ENCODE measurements around the gene PAX2. TPM values are rescaled to one million over a fixed set of nuclear protein-coding genes. Genes with fewer than 3 reads are reported as not detected.

The PAX2 gene
- total RNA-seq, 1 donor from 2014 or later = not detected

DNA sequence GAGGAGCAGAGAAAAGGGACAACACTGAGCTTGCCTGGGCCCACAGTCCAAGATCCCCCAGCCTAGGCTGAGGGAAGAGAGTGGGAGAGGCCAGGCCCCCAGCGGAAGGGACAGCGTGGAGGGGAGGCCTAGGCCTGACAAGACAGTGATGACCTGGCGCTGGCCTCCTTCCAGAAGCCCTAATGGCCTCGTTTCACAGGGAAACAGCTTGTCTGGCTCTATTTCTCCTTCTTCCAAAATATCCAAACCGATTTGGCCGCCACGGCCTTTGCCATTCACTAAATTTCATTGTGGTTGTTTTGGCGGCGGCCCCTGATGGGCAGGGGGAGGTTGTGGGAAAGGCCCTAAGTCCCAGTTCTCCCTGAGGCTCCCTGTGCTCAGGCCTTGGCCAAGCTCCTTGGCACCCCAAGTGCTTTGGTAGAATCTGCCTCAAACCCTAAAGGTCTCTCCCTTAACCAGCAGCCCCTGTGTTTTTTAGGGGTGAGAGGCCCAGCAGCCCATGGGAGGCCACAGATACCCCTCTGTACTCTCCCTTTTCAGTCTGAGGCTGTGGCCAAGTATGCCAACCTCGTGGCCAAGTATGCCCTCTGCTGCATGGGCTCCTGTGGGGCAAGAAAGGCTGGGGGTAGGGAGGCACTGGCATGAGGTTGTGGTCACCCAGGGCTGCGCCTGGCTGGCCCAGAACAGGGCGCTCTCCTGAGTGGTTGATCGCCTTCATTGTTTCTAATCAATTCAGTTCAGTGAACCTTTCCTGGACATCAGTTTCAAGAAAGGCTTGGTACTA lies 37.3 kb downstream of the PAX2 start:
- intact Hi-C loops (cut with micrococcal nuclease) = no loop called here

DNA sequence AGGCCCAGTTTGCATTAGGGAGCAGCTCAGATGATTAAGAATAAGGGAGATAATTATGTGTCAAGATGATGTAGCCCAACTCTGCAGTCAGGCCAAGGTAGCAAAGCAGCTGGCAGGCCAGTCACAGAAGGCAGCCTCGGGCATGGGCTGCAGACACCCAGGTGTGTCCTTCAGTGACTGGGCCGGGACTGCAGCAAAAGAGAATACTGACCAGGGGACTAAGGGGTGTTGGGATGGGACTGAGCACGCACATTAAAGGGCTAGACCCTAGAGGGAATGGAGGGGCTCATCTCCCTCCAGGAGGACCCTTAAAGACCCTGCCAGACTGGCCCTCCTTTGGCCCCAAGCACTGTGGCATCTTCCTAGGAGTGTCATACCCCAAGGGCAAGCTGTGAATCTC lies 38.7 kb downstream of the PAX2 start:
- intact Hi-C loops (cut with micrococcal nuclease) = no loop called here

DNA sequence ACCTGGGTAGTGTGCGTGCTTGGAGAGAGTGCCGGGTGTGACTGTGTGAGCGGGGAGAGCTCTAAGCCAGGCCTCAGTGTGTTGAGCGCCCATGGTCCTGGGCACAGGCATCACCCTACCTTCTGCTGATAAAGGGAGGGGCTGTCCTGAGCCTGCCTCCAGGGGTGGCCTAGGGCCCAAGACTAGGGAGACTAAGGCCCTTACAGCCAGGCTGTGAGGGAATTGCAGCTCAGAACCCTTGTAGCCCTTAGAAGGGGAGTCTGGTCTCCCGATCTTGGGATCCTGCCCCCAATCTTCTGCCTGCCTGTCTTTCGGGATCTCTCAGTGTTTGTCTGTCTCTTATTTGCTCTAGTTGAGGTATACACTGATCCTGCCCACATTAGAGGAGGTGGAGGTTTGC lies 41.2 kb downstream of the PAX2 start:
- intact Hi-C loops (cut with micrococcal nuclease) = no loop called here

DNA sequence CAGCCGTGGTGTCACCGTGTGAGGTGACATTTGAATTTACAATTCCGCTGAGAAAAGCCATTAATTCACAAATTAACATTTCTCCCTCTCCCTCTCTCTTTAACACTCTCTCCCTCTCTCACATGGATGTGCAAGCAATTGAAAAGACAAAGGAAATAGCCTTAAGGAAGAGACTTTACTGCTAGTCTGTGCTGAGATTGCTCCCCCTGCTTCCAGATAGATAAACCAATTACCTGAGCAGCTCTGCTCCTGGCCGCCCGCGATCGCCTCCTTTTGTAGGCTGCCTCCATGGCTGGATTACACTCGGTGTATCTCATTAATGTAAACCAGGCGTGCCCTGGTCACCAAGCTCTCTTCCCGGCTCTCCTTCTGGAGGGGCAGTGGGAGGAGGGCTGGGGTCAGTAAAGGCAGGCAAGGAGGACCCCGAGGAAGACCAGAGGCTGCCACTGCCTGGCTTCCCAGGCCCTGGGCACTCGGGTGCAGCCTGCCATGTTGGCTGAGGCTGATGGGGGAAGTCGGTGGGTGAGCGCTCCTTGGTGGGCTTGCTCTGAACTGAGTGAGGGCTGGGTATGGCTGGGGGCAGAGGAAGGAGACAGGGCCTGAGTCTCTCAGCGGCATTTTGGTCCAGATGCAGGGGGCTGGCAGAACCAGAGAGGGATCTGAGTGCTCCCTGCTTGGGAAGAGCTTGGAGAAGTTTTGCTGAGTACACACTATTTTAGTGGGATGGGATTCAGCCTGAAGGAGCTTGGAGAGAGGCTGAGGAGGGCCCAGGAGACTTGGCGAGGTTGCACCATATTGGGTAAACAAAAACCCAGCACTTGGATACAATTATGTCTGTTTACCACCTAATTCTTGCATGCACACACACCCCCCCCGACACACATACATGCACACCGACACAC lies 42.9 kb downstream of the PAX2 start:
- intact Hi-C loops (cut with micrococcal nuclease) = no loop called here

DNA sequence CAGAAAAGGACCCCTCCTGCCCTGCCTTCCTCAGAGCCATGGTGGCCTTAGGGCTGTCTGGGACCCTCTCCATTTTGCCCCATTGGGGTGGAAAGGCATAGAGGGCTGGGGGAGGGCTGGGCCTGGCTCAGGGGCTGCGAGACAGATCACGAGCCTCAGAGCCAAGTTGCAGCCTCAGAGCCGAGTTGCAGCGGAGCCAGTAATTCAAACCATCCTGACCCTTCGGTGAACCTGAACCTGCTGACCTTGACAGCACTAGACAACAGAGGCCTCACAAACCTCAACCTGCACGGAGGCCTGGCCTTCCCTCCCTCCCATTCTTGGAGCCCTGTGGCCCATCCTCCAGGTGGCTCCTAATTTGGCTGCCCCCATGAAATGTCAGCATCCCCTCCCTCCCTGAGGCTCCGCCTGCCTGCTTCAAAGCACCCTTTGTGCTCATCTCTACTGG lies 45.4 kb downstream of the PAX2 start:
- intact Hi-C loops (cut with micrococcal nuclease) = no loop called here

DNA sequence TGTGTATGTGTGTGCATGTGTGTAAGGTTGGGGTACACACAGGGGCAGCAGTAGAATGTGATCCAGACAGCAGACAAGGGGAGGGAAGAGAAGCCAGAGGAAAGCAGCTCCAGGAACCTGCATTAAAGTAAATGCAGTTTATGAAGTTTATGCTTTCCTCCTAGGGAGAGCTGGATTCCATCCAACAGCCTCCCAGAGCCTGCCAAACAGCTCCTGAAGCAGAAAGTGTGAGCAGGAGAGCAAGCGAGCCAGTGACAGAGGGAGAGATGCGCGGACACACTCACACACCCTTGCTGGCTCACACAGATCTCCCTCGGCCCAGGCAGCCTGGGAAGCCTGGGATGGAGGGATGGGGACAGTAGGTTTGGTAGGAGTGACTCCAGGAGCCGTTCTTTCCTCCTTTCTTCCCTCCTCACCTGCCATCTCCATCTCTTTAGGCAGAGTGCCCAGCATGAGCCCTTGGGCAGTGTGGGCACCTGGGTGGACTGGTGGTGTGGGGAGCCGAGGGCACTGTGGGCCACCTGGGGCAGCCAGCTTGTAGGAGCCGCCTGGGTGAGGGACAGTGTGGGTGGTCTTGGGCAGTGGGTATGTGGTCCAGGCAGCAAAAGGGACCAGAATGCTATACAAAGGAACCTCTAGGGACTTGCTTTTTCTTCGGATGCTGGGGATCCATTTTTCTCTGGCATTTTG lies 46.1 kb downstream of the PAX2 start:
- intact Hi-C loops (cut with micrococcal nuclease) = no loop called here

DNA sequence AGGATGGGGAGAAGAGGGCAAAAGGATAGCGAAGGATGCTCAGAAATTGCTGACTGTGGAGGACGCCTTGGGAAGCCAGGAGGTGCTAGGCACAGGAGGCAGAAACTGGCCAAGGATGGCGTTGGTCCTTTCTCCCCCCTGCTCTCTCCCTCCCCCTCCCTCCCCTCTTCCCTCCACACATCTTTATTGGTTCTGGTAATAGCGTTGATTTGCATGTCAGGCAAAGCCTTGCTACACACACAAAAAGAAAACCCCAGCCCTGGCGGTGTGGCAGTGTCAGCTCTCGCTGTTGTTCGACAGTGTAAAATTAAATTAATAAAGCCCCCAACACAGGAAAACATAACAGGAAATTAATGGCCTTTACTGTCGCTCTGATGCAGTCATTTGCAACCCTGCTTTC lies 47.2 kb downstream of the PAX2 start:
- intact Hi-C loops (cut with micrococcal nuclease) = no loop called here

DNA sequence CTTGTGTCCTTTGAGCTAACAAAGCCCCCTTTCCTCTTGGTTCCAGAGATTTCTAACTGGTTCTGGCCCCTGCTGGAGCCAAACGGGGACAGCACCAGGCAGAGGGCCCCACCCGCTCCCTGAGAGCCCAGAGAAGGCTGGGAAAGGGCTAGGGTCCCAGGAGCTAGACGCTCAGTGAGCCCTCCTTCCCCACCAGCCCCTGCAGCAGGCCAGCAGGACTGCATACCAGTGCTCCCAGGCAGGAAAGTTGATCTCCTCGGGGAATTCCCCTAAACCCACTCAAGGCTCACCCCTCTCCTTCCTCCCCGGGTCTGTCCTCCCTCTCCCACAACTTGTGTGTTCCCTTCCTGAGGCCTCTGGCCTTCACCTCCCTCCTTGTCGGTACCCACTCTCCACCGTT lies 47.7 kb downstream of the PAX2 start:
- intact Hi-C loops (cut with micrococcal nuclease) = no loop called here

DNA sequence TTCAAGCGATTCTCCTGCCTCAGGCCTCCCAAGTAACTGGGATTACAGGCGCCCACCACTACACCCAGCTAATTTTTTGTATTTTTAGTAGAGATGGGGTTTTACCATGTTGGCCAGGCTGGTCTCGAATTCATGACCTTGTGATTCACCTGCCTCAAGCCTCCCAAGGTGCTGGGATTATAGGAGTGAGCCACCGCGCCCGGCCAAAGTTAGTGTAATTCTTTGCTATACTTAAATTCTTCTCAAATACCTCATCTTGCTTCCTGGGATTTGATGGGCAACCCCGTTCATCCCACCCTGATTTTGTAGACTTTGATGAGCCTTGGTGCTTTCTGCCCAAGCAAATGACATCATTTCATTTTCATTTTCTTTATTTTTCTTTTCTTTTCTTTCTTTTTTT lies 54.5 kb downstream of the PAX2 start:
- intact Hi-C loops (cut with micrococcal nuclease) = no loop called here

DNA sequence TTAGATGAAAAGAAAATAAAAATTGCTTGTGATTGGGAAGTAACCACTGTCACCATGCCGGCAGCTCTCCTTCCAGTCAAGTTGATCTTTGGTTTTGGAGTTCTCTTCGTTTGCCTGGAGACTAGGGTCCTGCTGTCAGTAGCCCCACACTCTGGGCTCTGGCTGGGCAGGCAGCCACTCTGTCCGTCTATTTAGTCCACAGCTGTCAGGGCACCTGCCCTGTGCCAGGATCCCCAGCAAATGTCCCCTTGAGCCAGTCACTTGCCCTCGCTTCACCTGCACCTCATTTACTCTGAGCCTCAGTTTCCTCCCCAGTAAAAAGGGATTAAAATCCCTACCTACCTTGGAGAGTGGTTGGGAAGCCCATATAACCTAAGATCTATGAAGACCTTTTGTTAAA lies 55.5 kb downstream of the PAX2 start:
- intact Hi-C loops (cut with micrococcal nuclease) = no loop called here

DNA sequence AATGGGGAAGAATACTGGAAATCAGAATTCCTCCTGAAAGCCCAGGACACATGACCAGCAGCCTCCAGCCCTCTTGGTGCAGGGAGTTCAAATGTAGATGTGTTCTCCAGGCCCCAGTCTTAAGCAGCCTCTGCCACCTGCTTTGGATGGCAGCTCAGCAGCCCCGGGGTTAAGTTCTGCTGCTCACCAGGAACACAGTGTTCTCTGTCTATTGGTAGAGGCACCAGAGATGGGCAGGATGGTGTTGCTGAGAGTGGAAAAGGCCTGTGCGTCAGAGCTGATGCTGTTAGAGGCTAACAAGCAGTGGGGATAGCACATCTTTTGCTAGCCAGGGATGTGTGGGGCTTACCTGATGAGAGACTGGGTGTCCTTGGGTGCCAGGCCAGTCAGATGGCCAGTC lies 56.8 kb downstream of the PAX2 start:
- intact Hi-C loops (cut with micrococcal nuclease) = no loop called here

DNA sequence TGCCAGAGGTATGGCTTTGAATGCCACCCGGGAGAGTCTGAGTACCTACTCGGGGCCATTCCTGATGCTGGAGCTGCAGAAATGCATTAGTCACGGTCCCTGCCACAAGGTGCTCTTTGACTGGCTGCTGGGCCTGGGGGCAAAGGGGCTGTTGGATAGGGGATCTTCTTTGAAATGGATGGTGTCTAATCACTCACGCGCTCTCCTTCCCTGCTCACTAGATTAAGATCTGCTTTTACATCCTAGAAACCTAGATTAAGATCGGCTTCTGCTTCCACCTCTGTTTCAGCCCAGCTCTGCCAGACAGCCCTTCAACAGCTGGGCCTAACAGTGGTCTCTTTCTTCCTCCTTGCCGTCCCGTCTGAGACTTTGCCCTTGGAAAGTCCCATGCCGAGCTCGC lies 57.2 kb downstream of the PAX2 start:
- intact Hi-C loops (cut with micrococcal nuclease) = no loop called here

DNA sequence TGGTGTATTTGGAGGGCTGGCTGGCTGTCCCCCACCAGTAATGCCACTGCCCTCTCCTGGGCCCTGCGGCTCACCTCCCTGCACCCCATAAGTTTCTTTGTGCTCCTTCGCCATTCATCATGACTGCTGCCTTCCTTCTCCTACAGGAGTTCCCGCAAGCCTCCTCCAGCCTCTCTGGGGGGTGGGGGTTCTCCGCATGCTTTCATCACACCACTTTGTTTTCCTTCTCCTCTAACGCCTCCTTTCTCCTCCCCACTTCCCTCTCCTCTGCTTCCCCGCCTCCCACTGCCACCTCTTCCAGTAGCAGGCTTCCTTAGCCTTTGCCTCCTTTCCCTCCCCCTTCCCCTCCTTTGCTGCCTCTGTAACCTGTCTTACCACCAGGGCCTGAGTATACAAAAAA lies 58.1 kb downstream of the PAX2 start:
- intact Hi-C loops (cut with micrococcal nuclease) = no loop called here

DNA sequence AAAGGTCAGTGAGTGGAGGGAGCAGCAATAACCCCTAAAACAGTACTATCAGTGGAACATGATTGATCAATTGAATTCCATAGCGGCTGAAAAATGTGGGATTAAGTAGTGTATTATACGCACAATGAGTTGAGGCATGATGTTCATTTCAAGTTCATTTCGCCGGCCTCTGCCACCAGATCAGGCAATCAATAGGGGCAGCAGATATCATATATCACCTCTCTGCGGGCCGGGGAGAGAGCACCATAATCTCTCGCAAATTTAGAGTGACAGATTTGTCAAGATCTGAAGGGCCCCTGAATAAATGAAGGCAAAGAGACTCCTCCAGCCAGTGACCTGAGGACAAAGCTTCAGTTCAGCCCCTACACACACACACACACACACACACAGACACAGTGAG lies 58.5 kb downstream of the PAX2 start:
- intact Hi-C loops (cut with micrococcal nuclease) = no loop called here

DNA sequence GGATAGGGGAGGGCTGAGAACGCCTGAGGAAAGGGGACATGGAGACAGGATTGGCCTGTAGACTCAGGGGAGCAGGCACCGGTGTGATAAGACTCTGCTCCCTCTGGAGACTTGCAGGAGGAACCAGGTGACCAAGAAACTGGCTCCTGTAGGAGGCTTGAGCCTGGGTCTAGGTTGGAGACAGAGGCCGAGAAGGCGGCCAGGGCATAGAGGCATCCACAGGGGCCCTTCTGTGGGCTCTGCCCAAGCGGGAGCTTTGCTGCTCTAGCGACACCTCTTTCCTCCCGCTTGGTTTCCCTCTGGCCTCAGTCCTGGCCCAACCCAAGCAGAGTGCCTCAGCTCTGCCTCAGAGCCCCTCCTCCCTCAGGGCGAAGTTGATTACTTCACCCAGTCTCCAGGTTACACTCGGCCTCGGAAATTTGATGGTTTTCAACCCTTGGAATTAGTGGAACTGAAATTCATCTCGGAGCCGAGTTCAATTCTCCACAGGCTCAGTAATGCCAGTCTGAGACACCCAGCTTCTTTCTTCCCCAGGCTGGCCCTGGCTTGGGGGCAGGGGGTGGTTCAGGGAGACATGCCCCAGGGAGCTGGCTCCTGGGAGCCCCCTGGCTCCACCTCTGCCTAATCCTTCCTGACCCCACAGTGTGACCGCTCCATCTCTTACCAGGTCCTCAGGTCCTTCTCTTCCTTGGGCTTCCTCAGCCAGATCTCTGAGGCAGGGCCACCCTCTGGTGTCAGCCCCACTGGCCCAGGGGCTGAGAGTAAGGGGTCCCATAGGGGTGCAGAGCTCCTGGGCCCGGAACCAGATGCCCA lies 60.4 kb downstream of the PAX2 start:
- intact Hi-C loops (cut with micrococcal nuclease) = no loop called here

DNA sequence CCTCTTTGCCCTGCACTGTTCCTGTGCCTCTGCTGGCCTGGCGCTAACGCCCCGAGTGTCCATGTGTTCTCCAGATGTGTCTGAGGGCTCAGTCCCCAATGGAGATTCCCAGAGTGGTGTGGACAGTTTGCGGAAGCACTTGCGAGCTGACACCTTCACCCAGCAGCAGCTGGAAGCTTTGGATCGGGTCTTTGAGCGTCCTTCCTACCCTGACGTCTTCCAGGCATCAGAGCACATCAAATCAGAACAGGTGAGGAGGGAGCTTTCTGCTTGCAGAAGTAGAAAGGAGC lies 60.9 kb downstream of the PAX2 start:
- intact Hi-C loops (cut with micrococcal nuclease) = no loop called here

DNA sequence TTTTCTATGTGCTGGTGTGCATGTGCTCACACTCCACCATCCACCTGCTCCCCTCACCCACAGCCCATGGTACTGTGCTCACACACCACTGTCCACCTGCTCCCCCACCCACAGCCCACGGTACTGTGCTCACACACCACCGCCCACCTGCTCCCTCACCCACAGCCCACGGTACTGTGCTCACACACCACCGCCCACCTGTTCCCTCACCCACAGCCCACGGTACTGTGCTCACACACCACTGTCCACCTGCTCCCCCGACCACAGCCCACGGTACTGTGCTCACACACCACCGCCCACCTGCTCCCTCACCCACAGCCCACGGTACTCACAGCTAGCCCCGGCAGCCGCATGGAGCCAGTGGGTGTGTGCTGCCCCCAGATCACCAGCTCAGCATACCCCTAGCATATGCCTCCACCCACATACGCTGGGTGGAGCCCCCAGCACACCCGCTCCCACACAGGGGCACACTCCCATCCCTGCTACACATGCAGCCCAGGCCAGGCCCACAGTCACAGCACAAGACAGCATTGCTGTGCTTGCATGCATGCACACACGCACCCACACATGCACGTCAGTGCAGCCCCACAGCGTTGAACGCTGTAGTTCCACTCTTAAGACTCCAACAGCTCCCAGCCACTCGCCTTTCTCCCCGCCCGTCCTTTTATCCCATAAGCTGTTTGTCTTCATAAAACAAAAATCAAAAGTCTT lies 62.0 kb downstream of the PAX2 start:
- intact Hi-C loops (cut with micrococcal nuclease) = no loop called here

DNA sequence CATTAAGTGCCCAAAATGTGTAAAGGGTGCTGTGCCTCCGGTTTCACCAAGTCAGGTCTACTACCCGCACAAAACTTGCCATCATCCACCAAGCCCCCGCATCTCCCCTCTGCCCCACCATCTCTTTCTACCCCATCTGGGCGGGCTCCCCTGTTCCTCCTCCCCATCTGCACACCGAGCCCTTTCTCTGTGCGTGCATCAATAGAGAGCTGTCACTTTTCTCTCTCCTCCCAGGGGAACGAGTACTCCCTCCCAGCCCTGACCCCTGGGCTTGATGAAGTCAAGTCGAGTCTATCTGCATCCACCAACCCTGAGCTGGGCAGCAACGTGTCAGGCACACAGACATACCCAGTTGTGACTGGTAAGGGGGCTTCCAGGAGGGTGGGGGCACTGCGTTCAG lies 63.5 kb downstream of the PAX2 start:
- intact Hi-C loops (cut with micrococcal nuclease) = no loop called here

DNA sequence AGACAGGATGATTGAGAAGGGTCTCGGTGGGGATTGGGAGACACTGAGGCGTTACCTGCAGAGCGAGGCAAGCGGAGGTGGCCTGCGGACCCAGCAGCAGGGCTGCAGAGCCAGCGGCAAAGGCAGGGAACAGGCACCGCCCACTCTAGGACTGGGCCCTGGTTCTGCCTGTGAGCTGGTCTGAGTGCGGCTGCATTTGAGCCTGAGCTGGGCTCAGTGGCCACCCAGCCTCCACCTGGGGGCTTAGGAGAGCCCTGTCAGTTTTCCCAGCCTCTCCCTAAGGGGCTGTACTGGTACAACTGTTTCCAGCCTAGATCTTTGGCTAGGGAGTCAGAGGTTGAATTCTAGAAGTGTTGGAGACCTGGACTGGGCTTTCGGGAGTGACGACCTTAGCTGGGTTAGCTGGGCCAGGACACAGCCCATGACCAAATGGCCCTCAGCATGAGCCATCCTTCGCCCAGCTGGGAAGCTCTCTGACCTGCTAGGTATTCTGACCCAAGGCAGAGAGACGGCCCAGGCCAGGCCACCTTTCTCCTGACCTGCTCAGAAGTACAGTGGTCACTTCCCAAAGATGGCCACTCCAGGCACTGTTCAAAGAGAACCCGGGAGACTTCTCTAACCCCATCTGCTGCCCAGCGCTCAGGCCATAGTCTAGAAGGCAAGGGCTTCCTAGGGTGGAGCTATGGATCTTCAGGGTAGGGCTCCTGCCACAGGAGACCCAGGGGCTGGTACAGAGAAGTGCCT lies 64.9 kb downstream of the PAX2 start:
- intact Hi-C loops (cut with micrococcal nuclease) = no loop called here

DNA sequence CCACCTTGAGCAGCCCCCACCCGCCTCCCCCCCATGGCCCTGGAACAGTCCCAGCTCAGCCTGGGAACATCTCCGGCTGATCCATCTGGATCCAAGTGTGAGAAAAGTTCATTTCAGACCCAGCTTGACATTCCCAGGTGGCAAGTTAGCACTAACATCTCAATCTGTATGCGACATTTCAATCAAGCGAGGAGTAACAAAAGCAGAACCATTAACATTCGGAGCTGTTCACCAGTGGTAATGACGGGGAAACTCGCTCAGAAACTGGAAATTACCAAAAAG lies 65.4 kb downstream of the PAX2 start:
- intact Hi-C loops (cut with micrococcal nuclease) = no loop called here

Measured in T-helper 2 cell treated with Interferon-gamma antibody and Interleukin-4, amounts not matched to agents 100 ng/mL and 5 ng/mL, for 36 hours (primary cell).